Measurements from ENCODE around the gene VTI1A.

The VTI1A gene

DNA sequence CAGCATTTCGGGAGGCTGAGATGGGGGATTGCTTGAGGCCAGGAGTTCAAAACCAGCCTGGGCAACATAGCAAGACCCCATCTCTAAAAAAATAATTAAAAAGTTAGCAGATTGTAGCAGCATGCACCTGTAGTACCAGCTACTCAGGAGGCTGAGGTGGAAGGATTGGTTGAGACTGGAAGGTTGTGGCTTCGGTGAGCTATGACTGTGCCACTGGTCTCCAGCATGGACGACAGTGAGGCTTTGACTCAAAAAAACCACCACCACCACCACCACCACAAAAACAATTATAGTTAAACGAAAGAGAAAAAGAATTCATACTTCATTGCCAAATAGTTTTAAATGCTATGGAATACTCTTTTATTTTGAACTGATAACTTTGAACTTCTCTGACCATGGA lies 63.4 kb downstream of the VTI1A start:
- in situ Hi-C loops (cut with HindIII; ENCODE audit: low sequenced_read_pairs): no loop called here
- no peak overlapping the region for H3K4me3 ChIP-seq (ENCODE audit: low read depth, low read length)
- TF ChIP-seq, protein P1, sequence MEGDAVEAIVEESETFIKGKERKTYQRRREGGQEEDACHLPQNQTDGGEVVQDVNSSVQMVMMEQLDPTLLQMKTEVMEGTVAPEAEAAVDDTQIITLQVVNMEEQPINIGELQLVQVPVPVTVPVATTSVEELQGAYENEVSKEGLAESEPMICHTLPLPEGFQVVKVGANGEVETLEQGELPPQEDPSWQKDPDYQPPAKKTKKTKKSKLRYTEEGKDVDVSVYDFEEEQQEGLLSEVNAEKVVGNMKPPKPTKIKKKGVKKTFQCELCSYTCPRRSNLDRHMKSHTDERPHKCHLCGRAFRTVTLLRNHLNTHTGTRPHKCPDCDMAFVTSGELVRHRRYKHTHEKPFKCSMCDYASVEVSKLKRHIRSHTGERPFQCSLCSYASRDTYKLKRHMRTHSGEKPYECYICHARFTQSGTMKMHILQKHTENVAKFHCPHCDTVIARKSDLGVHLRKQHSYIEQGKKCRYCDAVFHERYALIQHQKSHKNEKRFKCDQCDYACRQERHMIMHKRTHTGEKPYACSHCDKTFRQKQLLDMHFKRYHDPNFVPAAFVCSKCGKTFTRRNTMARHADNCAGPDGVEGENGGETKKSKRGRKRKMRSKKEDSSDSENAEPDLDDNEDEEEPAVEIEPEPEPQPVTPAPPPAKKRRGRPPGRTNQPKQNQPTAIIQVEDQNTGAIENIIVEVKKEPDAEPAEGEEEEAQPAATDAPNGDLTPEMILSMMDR (IDR thresholded peaks at IDR 0.05; ENCODE audit: low read depth, low read length): no peak
- DNase-seq (ENCODE audit: low read depth, low spot score): no peak

DNA sequence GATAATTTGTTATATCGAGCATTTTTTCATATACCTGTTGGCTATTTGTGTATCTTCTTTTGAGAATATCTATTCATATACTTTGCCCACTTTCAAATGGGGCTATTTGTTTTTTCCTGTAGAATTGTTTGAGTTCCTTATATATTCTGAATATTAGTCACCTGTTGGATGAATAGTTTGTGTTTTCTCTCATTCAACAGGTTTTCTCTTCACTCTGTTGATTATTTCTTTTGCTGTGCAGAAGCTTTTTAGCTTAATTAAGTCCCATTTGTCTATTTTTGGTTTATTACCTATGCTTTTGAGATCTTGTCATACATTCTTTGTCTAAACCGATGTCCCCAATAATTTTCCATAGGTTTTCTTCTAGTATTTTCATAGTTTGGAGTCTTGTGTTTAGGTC lies 65.3 kb downstream of the VTI1A start:
- in situ Hi-C loops (cut with HindIII; ENCODE audit: low sequenced_read_pairs): no loop called here
- TF ChIP-seq, protein P1 (IDR thresholded peaks at IDR 0.05; ENCODE audit: low read depth, low read length): no peak
- no peak for DNase-seq (ENCODE audit: low read depth, low spot score)
- H3K4me3 ChIP-seq (ENCODE audit: low read depth, low read length): no peak overlapping the region

DNA sequence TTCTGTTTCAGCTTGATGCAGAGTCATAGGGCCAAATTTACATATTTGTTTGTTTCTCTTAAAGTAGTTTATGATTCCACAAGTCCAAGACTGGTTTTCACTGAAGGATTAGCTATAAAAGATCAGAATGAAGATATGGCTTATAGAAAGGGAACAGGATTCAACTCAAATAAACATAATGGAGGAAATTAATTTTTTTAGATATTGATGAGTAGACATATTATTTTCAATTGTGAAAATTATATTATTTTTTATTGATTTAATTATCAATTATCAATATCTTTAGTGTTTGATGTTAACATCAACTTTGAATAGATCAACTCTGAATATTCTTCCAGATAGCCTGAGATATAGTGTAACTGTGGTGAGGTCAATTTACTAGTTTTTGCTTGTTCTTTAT lies 68.1 kb downstream of the VTI1A start:
- no peak overlapping the region for H3K4me3 ChIP-seq (ENCODE audit: low read depth, low read length)
- TF ChIP-seq, protein P1 (IDR thresholded peaks at IDR 0.05; ENCODE audit: low read depth, low read length): no peak
- in situ Hi-C loops (cut with HindIII; ENCODE audit: low sequenced_read_pairs): no loop called here
- DNase-seq (ENCODE audit: low read depth, low spot score): no peak

DNA sequence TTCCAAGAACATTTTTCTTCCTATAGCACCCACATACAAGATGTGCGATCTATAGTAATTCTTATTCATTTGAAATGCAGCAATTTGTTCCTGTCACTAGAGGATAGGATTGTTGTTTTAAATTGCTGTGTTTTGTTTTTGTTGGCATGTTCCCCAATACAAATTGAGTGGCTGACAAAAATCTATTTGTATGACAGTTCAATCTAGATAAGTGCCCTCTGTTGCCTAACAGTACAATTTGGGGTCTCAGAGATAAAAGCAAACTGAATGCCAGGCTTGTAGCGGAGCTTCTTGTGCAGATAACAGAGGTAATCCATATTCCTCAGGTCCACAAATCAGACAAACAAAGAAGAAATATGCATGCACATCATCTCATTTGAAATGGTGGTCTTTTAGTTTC lies 68.8 kb downstream of the VTI1A start:
- in situ Hi-C loops (cut with HindIII; ENCODE audit: low sequenced_read_pairs): no loop called here
- TF ChIP-seq, protein P1 (IDR thresholded peaks at IDR 0.05; ENCODE audit: low read depth, low read length): no peak
- H3K4me3 ChIP-seq (ENCODE audit: low read depth, low read length): no peak overlapping the region
- no peak for DNase-seq (ENCODE audit: low read depth, low spot score)

DNA sequence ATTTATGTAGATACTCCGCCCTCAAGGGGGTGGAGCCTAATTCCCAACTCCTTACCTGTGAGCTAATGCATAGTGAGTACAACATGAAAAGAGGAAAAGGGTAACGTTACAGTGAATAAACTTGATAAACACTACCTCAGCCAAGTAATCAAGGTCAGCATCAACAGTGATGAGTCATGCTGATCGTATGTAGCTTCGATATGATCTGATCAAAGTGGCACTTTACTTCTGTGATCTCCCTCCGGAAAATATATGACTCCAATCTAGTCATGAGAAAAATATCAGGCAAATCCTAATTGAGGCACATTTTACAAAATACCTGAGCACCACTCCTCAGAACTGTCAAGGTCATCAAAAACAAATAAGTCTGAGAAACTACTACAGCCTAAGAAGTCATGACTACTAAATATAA lies 70.4 kb downstream of the VTI1A start:
- TF ChIP-seq, protein P1 (IDR thresholded peaks at IDR 0.05; ENCODE audit: low read depth, low read length): no peak
- in situ Hi-C loops (cut with HindIII; ENCODE audit: low sequenced_read_pairs): no loop called here
- no peak for DNase-seq (ENCODE audit: low read depth, low spot score)
- no peak overlapping the region for H3K4me3 ChIP-seq (ENCODE audit: low read depth, low read length)

DNA sequence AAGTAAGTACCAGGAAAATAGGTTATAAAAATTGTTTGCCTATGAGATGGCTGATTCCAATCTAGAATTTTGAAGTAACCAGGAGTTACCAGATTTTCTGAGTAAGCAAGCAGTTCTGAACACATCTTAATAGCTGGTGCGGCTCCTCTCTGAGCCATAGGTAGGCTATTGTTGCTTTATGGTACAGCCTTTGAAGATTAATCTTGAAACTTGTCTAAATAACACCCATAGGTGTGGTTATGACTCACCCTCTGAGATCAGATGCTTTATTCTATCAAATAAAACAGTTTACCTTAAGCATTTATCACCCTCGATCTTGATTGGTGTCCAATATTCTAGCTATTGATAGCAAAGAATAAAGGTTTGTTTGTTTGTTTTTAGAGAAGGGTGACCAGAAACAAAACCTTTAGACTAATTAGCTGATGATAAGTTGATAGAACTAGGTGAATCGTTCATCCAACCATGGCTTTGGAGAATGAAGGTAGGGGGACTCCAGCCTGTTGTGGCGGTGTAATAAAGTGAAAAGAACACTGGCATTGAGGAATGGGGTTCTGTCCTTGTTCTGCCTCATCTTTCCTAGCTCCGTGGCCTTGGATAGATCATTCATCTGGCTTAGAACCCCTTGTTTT lies 72.2 kb downstream of the VTI1A start:
- H3K4me3 ChIP-seq (ENCODE audit: low read depth, low read length): no peak overlapping the region
- DNase-seq (ENCODE audit: low read depth, low spot score): no peak
- TF ChIP-seq, protein P1 (IDR thresholded peaks at IDR 0.05; ENCODE audit: low read depth, low read length): no peak
- in situ Hi-C loops (cut with HindIII; ENCODE audit: low sequenced_read_pairs): no loop called here

Data from astrocyte of the spinal cord (primary cell).